GM12878 (cell line): Measurements from ENCODE around the gene GNG10. TPM values are rescaled to one million over a fixed set of nuclear protein-coding genes. Genes with fewer than 3 reads are reported as not detected.
A peak's percentile ranks its signal among the peaks of the same experiment; 100 is the strongest.

Source experiments
- ATAC-seq: fragments of 200-7000 bp; cut with Tn5 transposase; 3 replicates; pipeline ENCODE4 v1.9.1; 2020; ENCODE audit warnings: mild to moderate bottlenecking, moderate library complexity
- BruUV-seq: library from RNA; stranded (reverse); fragments of 400-500 nt; replicated peaks from 2 replicates; lab custom pipeline; 2021; lab: Mats Ljungman, UMichigan
- CTCF ChIA-PET: fragments of 300-600 bp; sonication (Branson Sonifier 250); formaldehyde crosslinking; extraction: SDS; loops from one replicate; lab custom pipeline; 2021; ENCODE audit warnings: inconsistent platforms; lab: Yijun Ruan, JAX
- POLR2A ChIA-PET: fragments of 350-600 bp; formaldehyde crosslinking; extraction: SDS; loops from one replicate; lab custom pipeline; 2021; ENCODE audit warnings: inconsistent platforms; lab: Charles Lee
- RAD21 ChIA-PET: fragments of 300-600 bp; sonication (Branson Sonifier 250); formaldehyde crosslinking; loops from one replicate; lab custom pipeline; 2023; ENCODE audit warnings: antibody characterized with exemption; ENCODE audit not compliant: unreplicated experiment; lab: Charles Lee
- SMC1A ChIA-PET: fragments of 300-600 bp; sonication (Branson Sonifier 250); formaldehyde crosslinking; loops from one replicate; lab custom pipeline; 2023; ENCODE audit not compliant: unreplicated experiment, uncharacterized antibody; lab: Charles Lee
- DNase-seq: peaks from one replicate; pipeline ENCODE4 v3.0.0-alpha.2; 2011; ENCODE audit warnings: low read depth, low spot score
- FAIRE-seq: peaks from 3 replicates; lab custom pipeline; 2011; peaks lifted over from hg19 to GRCh38; lab: Jason Lieb, UNC
- H2AFZ ChIP-seq: 2 replicates; pipeline ENCODE4 v1.6.0; 2011; ENCODE audit warnings: low read depth, low read length, control low read depth; ENCODE audit not compliant: control insufficient read depth
- H3K27ac ChIP-seq: 2 replicates; pipeline ENCODE4 v1.5.1; 2011; ENCODE audit warnings: control low read depth; ENCODE audit not compliant: control insufficient read depth, insufficient read depth
- H3K27me3 ChIP-seq, 2 experiments: replicated peaks in 1 of 2; 2 replicates each; pipeline versions ENCODE4 v1.6.0 to v1.6.1; 2011; ENCODE audit warnings: low read length in 1 of 2; ENCODE audit not compliant: control insufficient read depth in 2 of 2, insufficient read depth in 2 of 2
- H3K36me3 ChIP-seq, 2 experiments: 2 replicates each; pipeline ENCODE4 v1.5.1; 2011; ENCODE audit warnings: low read length in 1 of 2; ENCODE audit not compliant: control insufficient read depth in 2 of 2, insufficient read depth in 2 of 2
- H3K4me1 ChIP-seq: 2 replicates; pipeline ENCODE4 v1.6.1; 2011; ENCODE audit warnings: mild to moderate bottlenecking, low read length, moderate library complexity, mixed read lengths; ENCODE audit not compliant: control insufficient read depth, insufficient read depth
- H3K4me2 ChIP-seq: 2 replicates; pipeline ENCODE4 v1.6.0; 2011; ENCODE audit warnings: control low read depth; ENCODE audit not compliant: control insufficient read depth, insufficient read depth
- H3K4me3 ChIP-seq: fragments of 200-600 bp; sonication (generic); 2 replicates; pipeline ENCODE4 v1.5.1; 2016
- H3K79me2 ChIP-seq: 2 replicates; pipeline ENCODE4 v1.6.0; 2011; ENCODE audit warnings: low read length; ENCODE audit not compliant: control insufficient read depth, insufficient read depth
- H3K9ac ChIP-seq: 2 replicates; pipeline ENCODE4 v1.8.0; 2011; ENCODE audit warnings: low read length, control low read depth, mixed read lengths; ENCODE audit not compliant: control insufficient read depth, insufficient read depth
- H3K9me3 ChIP-seq: replicated peaks from 3 replicates; pipeline ENCODE4 v1.5.1; 2011; ENCODE audit warnings: mild to moderate bottlenecking, low read length; ENCODE audit not compliant: control insufficient read depth, insufficient read depth
- H4K20me1 ChIP-seq: 2 replicates; pipeline ENCODE4 v1.6.0; 2011; ENCODE audit not compliant: control insufficient read depth, insufficient read depth
- CBFB ChIP-seq: IDR thresholded peaks from 2 replicates; pipeline ENCODE4 v1.6.1; 2016; ENCODE audit warnings: antibody characterized with exemption, low read depth
- CREB1 ChIP-seq: IDR thresholded peaks from 2 replicates; pipeline ENCODE4 v1.6.1; 2012; ENCODE audit warnings: low read depth, mild to moderate bottlenecking, inconsistent platforms
- FOS ChIP-seq: IDR thresholded peaks from 3 replicates; pipeline ENCODE4 v1.6.1; 2011; ENCODE audit warnings: borderline replicate concordance; ENCODE audit not compliant: insufficient read length; ENCODE audit errors: extremely low read depth
- HDAC2 ChIP-seq: fragments of 200-600 bp; sonication (generic); IDR thresholded peaks from 2 replicates; pipeline ENCODE4 v1.6.1; 2017
- MYC ChIP-seq: IDR thresholded peaks from 2 replicates; pipeline ENCODE4 v1.6.1; 2011; ENCODE audit warnings: mild to moderate bottlenecking, low read length, moderate library complexity, inconsistent platforms; ENCODE audit not compliant: insufficient read depth, insufficient replicate concordance, insufficient read length, severe bottlenecking
- NBN ChIP-seq: fragments of 450-650 bp; IDR thresholded peaks from 2 replicates; pipeline ENCODE4 v1.6.1; 2016
- POLR2AphosphoS5 ChIP-seq: IDR thresholded peaks from 2 replicates; pipeline ENCODE4 v1.6.1; 2011; ENCODE audit warnings: mild to moderate bottlenecking, low read length, inconsistent platforms
- SMAD1 ChIP-seq: fragments of 450-650 bp; IDR thresholded peaks from 2 replicates; pipeline ENCODE4 v1.6.1; 2018; ENCODE audit warnings: mild to moderate bottlenecking, low read depth; ENCODE audit not compliant: partially characterized antibody
- ZNF217 ChIP-seq: fragments of 450-650 bp; IDR thresholded peaks from 2 replicates; pipeline ENCODE4 v1.6.1; 2017; ENCODE audit warnings: antibody characterized with exemption, mild to moderate bottlenecking
- ZNF622 ChIP-seq: fragments of 450-650 bp; IDR thresholded peaks from 2 replicates; pipeline ENCODE4 v1.6.1; 2017; ENCODE audit warnings: mild to moderate bottlenecking, inconsistent platforms
- WGBS: methylation state at CpG from one replicate; pipeline ENCODE4 v1.1.6; 2016; ENCODE audit warnings: low lambda C conversion rate; ENCODE audit not compliant: insufficient replicate concordance, insufficient coverage; ENCODE audit errors: missing lambda C conversion rate; 5-methylcytosine and 5-hydroxymethylcytosine counted together
- in situ Hi-C: fragments of 300-500 bp; cut with MboI; formaldehyde crosslinking; loops from 9 replicates; pipeline ENCODE4 v1.14.3; 2018; ENCODE audit warnings: mixed read lengths
- intact Hi-C: fragments of 100-400 bp; cut with micrococcal nuclease; formaldehyde crosslinking; loops from one replicate; pipeline ENCODE4 v1.14.2; 2022; ENCODE audit not compliant: unreplicated experiment
- polyA plus RNA-seq, 11 experiments: library from polyadenylated mRNA; depleted of rRNA in 4 of 11; unstranded in 6 of 11; stranded (reverse) in 5 of 11; fragments of >200 nt; fragmentation: Nextera tagmentation in 4 of 11; fragmentation: Illumina TruSeq in 1 of 11; extraction: Ambion mirVana in 4 of 11; extraction: Trizol in 1 of 11; gene quantifications; 1 replicate in 1 of 11; 2 replicates in 10 of 11; pipeline versions ENCODE4 v1.2.1 to v1.2.3, GENCODE V29; 2011 to 2016; ENCODE audit warnings: inconsistent platforms in 2 of 11, missing spikeins in 2 of 11, low read depth in 1 of 11
- total RNA-seq, 4 experiments: library from RNA; depleted of rRNA in 3 of 4; stranded (reverse); fragments of >200 nt in 3 of 4; fragmentation: Illumina TruSeq in 1 of 4; extraction: Trizol in 1 of 4; gene quantifications; 2 replicates each; pipeline versions ENCODE4 v1.2.1 to v1.2.3, GENCODE V29; 2013 to 2021
- TF ChIP-seq, protein P1 (sequence below): fragments of 450-650 bp; formaldehyde crosslinking; IDR thresholded peaks from 2 replicates; pipeline ENCODE4 v1.4.0; 2020; ENCODE audit warnings: mild to moderate bottlenecking, moderate library complexity
- TF ChIP-seq, protein P2 (sequence below): fragments of 450-650 bp; formaldehyde crosslinking; IDR thresholded peaks from 2 replicates; pipeline ENCODE4 v1.4.0; 2022; ENCODE audit warnings: mild to moderate bottlenecking, moderate library complexity
- TF ChIP-seq, protein P3 (sequence below): fragments of 450-650 bp; IDR thresholded peaks from 2 replicates; pipeline ENCODE4 v1.6.1; 2017; ENCODE audit warnings: antibody characterized with exemption, mild to moderate bottlenecking, moderate library complexity

The GNG10 gene
- total and polyA plus RNA-seq, 10 of the 15 experiments (the other 5 are each of a cell fraction or from before 2014, with no cell fraction given) = 12.0 to 28.2 (median 22.7) TPM

DNA sequence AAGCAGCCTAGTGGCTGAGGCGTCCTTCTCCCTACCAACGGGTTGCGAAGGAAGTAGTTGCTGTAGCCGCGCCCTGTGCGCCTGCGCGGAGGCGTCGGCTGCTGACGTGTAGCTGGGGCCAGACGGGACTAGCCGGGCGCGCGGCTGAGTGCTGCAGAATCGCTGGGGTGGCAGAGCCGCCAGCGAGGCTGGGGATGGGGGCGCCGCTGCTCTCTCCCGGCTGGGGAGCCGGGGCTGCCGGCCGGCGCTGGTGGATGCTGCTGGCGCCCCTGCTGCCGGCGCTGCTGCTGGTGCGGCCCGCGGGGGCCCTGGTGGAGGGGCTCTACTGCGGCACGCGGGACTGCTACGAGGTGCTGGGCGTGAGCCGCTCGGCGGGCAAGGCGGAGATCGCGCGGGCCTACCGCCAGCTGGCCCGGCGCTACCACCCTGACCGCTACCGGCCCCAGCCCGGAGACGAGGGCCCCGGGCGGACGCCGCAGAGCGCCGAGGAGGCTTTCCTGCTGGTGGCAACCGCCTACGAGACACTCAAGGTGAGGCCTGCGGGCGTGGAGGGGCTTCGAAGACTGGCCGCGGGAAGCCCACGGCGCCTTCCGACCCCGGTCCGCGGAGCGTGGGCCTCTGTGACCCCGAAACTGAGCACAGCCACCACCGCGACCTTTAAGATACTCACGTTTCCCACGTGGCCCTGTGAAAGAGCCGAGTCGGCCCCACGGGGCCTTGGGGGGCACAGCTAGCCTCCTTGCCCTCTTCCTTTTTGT is 30.0 kb upstream of the GNG10 start, which contains the start of gene DNAJC25:
TSS of gene DNAJC25 (plus strand) at position 121 of the 758 bp plus-strand sequence. CDS start at position 195, 74 bp downstream.
- POLR2A ChIA-PET = interaction anchor here (0.5 to 1.1 kb wide), 3 partner anchors 20 to 148 kb away, joined by 3 read pairs; partner anchors contain the start of gene ECPAS
- RAD21 ChIA-PET = interaction anchor here (1.0 kb wide), 1 partner anchor 59 kb away, joined by 3 read pairs; no protein-coding TSS in a partner anchor
- BruUV-seq = no TSS peak
- peak within 1 kb of the TSS; percentile 99 for H2AFZ ChIP-seq
- WGBS = under 1% methylated on average over 58 of the region's 79 CpGs
- H3K36me3 ChIP-seq = 0 out of 4 replicates have a peak, but pooled peaks cover 0 to 1% of the 10 kb centered on the region in 2 experiments
- FAIRE-seq (no peak), DNase-seq (peak; percentile 97), ATAC-seq (peak; percentile 94)
- SMC1A ChIA-PET = interaction anchor here (1.2 kb wide), 1 partner anchor 33 kb away, joined by 3 read pairs; no protein-coding TSS in a partner anchor
- peak within 1 kb of the TSS; percentile 86 for H3K4me3 ChIP-seq
- intact Hi-C loops = loop anchor here (2.0 to 10.0 kb wide), 4 partner anchors 31 to 1377 kb away; partner anchors contain the start of gene TXN
- peak within 1 kb of the TSS; percentile 93 for H3K4me2 ChIP-seq
- no peaks in the 10 kb centered on the region for H3K27me3 ChIP-seq
- peaks cover 51% of the 10 kb centered on the region for H3K79me2 ChIP-seq
- H3K9ac ChIP-seq = peak within 1 kb of the TSS; percentile 72
- no peaks in the 10 kb centered on the region for H3K9me3 ChIP-seq
- peak within 1 kb of the TSS; percentile 57 for H3K27ac ChIP-seq
- no peaks in the 10 kb centered on the region; the same call in 1 of the 2 replicates for H3K4me1 ChIP-seq
- no peaks in the 10 kb centered on the region for H4K20me1 ChIP-seq
- CTCF ChIA-PET = no interaction called here
- in situ Hi-C loops = no loop called here
- TF ChIP-seq, protein P1, sequence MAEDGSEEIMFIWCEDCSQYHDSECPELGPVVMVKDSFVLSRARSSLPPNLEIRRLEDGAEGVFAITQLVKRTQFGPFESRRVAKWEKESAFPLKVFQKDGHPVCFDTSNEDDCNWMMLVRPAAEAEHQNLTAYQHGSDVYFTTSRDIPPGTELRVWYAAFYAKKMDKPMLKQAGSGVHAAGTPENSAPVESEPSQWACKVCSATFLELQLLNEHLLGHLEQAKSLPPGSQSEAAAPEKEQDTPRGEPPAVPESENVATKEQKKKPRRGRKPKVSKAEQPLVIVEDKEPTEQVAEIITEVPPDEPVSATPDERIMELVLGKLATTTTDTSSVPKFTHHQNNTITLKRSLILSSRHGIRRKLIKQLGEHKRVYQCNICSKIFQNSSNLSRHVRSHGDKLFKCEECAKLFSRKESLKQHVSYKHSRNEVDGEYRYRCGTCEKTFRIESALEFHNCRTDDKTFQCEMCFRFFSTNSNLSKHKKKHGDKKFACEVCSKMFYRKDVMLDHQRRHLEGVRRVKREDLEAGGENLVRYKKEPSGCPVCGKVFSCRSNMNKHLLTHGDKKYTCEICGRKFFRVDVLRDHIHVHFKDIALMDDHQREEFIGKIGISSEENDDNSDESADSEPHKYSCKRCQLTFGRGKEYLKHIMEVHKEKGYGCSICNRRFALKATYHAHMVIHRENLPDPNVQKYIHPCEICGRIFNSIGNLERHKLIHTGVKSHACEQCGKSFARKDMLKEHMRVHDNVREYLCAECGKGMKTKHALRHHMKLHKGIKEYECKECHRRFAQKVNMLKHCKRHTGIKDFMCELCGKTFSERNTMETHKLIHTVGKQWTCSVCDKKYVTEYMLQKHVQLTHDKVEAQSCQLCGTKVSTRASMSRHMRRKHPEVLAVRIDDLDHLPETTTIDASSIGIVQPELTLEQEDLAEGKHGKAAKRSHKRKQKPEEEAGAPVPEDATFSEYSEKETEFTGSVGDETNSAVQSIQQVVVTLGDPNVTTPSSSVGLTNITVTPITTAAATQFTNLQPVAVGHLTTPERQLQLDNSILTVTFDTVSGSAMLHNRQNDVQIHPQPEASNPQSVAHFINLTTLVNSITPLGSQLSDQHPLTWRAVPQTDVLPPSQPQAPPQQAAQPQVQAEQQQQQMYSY = no peak
- TF ChIP-seq, protein P2, sequence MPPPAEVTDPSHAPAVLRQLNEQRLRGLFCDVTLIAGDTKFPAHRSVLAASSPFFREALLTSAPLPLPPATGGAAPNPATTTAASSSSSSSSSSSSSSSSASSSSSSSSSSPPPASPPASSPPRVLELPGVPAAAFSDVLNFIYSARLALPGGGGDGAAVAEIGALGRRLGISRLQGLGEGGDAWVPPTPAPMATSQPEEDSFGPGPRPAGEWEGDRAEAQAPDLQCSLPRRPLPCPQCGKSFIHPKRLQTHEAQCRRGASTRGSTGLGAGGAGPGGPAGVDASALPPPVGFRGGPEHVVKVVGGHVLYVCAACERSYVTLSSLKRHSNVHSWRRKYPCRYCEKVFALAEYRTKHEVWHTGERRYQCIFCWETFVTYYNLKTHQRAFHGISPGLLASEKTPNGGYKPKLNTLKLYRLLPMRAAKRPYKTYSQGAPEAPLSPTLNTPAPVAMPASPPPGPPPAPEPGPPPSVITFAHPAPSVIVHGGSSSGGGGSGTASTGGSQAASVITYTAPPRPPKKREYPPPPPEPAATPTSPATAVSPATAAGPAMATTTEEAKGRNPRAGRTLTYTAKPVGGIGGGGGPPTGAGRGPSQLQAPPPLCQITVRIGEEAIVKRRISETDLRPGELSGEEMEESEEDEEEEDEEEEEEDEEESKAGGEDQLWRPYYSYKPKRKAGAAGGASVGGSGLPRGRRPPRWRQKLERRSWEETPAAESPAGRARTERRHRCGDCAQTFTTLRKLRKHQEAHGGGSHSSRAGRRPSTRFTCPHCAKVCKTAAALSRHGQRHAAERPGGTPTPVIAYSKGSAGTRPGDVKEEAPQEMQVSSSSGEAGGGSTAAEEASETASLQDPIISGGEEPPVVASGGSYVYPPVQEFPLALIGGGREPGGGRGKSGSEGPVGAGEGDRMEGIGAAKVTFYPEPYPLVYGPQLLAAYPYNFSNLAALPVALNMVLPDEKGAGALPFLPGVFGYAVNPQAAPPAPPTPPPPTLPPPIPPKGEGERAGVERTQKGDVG = no peak
- TF ChIP-seq ZNF217 (peak; percentile 76), CBFB (no peak), MYC (peak; percentile 59), NBN (no peak), SMAD1 (no peak), CREB1 (peak; percentile 91), HDAC2 (no peak), ZNF622 (no peak), POLR2AphosphoS5 (peak; percentile 97), FOS (no peak)
- TF ChIP-seq, protein P3, sequence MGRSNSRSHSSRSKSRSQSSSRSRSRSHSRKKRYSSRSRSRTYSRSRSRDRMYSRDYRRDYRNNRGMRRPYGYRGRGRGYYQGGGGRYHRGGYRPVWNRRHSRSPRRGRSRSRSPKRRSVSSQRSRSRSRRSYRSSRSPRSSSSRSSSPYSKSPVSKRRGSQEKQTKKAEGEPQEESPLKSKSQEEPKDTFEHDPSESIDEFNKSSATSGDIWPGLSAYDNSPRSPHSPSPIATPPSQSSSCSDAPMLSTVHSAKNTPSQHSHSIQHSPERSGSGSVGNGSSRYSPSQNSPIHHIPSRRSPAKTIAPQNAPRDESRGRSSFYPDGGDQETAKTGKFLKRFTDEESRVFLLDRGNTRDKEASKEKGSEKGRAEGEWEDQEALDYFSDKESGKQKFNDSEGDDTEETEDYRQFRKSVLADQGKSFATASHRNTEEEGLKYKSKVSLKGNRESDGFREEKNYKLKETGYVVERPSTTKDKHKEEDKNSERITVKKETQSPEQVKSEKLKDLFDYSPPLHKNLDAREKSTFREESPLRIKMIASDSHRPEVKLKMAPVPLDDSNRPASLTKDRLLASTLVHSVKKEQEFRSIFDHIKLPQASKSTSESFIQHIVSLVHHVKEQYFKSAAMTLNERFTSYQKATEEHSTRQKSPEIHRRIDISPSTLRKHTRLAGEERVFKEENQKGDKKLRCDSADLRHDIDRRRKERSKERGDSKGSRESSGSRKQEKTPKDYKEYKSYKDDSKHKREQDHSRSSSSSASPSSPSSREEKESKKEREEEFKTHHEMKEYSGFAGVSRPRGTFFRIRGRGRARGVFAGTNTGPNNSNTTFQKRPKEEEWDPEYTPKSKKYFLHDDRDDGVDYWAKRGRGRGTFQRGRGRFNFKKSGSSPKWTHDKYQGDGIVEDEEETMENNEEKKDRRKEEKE = no peak
